WTC11 (cell line): ENCODE data around the gene DCAF11. TPM values are rescaled to one million over a fixed set of nuclear protein-coding genes. Genes with fewer than 3 reads are reported as not detected.
"Not testable (repeated sequence)": the region's sequence is repeated elsewhere in the genome, so short reads cannot be mapped to it uniquely, and the experiment has no call there.

Experiments
- ATAC-seq: fragments of 200-7000 bp; cut with Tn5 transposase; 2 replicates; pipeline ENCODE4 v1.10.0; 2021; ENCODE audit warnings: mild to moderate bottlenecking, moderate library complexity
- CTCF ChIA-PET: fragments of 300-600 bp; sonication (Branson Sonifier 250); formaldehyde crosslinking; loops from one replicate; lab custom pipeline; 2021; ENCODE audit warnings: antibody characterized with exemption; lab: Charles Lee
- POLR2A ChIA-PET: fragments of 350-600 bp; sonication (Branson Sonifier 250); formaldehyde crosslinking; loops from one replicate; lab custom pipeline; 2021; ENCODE audit warnings: antibody characterized with exemption; lab: Charles Lee
- DNase-seq: peaks from one replicate; pipeline ENCODE4 v3.0.0; 2021; ENCODE audit warnings: low spot score
- H3K27ac Mint-ChIP-seq: 2 replicates; pipeline ENCODE4 v1.8.0; 2021; ENCODE audit warnings: mixed read lengths
- H3K27me3 Mint-ChIP-seq: 2 replicates; pipeline ENCODE4 v1.8.0; 2021; ENCODE audit warnings: low read depth, mild to moderate bottlenecking, moderate library complexity, mixed read lengths
- H3K36me3 Mint-ChIP-seq: 2 replicates; pipeline ENCODE4 v1.8.0; 2021; ENCODE audit warnings: mixed read lengths
- H3K4me1 Mint-ChIP-seq: 2 replicates; pipeline ENCODE4 v1.8.0; 2022; ENCODE audit warnings: mixed read lengths
- H3K4me3 Mint-ChIP-seq: 2 replicates; pipeline ENCODE4 v1.8.0; 2021; ENCODE audit warnings: mild to moderate bottlenecking, moderate library complexity, mixed read lengths
- H3K9me3 Mint-ChIP-seq: 2 replicates; pipeline ENCODE4 v1.8.0; 2021; ENCODE audit warnings: mixed read lengths
- GABPB1 ChIP-seq: sonication (generic); formaldehyde crosslinking; IDR thresholded peaks from 2 replicates; pipeline ENCODE4 v1.8.1; 2023; ENCODE audit warnings: mild to moderate bottlenecking, missing genetic modification reagents
- GRHL2 ChIP-seq: fragments of 250-450 bp; sonication (Bioruptor Pico); IDR thresholded peaks from 2 replicates; pipeline ENCODE4 v1.8.0; 2022; ENCODE audit warnings: mild to moderate bottlenecking, moderate library complexity; ENCODE audit not compliant: insufficient replicate concordance, severe bottlenecking
- KAT7 ChIP-seq: sonication (generic); formaldehyde crosslinking; IDR thresholded peaks from 2 replicates; pipeline ENCODE4 v1.8.1; 2023; ENCODE audit warnings: missing genetic modification reagents, mild to moderate bottlenecking, borderline replicate concordance
- NR1H2 ChIP-seq: sonication (generic); formaldehyde crosslinking; IDR thresholded peaks from 2 replicates; pipeline ENCODE4 v1.9.0; 2021; ENCODE audit warnings: mild to moderate bottlenecking, moderate library complexity, missing genetic modification reagents
- NR2C2 ChIP-seq: sonication (generic); formaldehyde crosslinking; IDR thresholded peaks from 2 replicates; pipeline ENCODE4 v1.8.0; 2022; ENCODE audit warnings: mild to moderate bottlenecking, missing genetic modification reagents
- SMAD3 ChIP-seq: sonication (generic); formaldehyde crosslinking; IDR thresholded peaks from 2 replicates; pipeline ENCODE4 v1.8.0; 2022; ENCODE audit warnings: missing genetic modification reagents, mild to moderate bottlenecking, borderline replicate concordance
- TEAD1 ChIP-seq: sonication (generic); formaldehyde crosslinking; IDR thresholded peaks from 2 replicates; pipeline ENCODE4 v1.8.0; 2022; ENCODE audit warnings: mild to moderate bottlenecking, missing genetic modification reagents
- ZNF219 ChIP-seq: sonication (generic); formaldehyde crosslinking; IDR thresholded peaks from 2 replicates; pipeline ENCODE4 v1.8.0; 2023; ENCODE audit warnings: missing genetic modification reagents, mild to moderate bottlenecking, borderline replicate concordance
- total RNA-seq: library from RNA; stranded (reverse); gene quantifications from 3 replicates; pipeline ENCODE4 v1.2.3, GENCODE V29; 2021
- TF ChIP-seq, protein P1 (sequence below): fragments of 250-450 bp; sonication (Bioruptor Pico); IDR thresholded peaks from 2 replicates; pipeline ENCODE4 v1.9.0; 2021; ENCODE audit warnings: moderate library complexity, mild to moderate bottlenecking, inconsistent platforms, borderline replicate concordance
- TF ChIP-seq, protein P2 (sequence below): sonication (generic); formaldehyde crosslinking; IDR thresholded peaks from 2 replicates; pipeline ENCODE4 v1.8.1; 2022; ENCODE audit warnings: low read depth, mild to moderate bottlenecking, moderate library complexity, missing genetic modification reagents, borderline replicate concordance
- TF ChIP-seq, protein P3 (sequence below): sonication (generic); formaldehyde crosslinking; IDR thresholded peaks from 2 replicates; pipeline ENCODE4 v1.8.0; 2022; ENCODE audit warnings: missing genetic modification reagents
- TF ChIP-seq, protein P4 (sequence below): fragments of 200-600 bp; IDR thresholded peaks from 2 replicates; pipeline ENCODE4 v1.8.0; 2022; ENCODE audit warnings: antibody characterized with exemption
- TF ChIP-seq, protein P5 (sequence below): sonication (generic); formaldehyde crosslinking; IDR thresholded peaks from 2 replicates; pipeline ENCODE4 v1.8.1; 2022; ENCODE audit warnings: missing genetic modification reagents, borderline replicate concordance
- TF ChIP-seq, protein P6 (sequence below): sonication (generic); formaldehyde crosslinking; IDR thresholded peaks from 2 replicates; pipeline ENCODE4 v1.8.1; 2023; ENCODE audit warnings: mild to moderate bottlenecking, moderate library complexity, missing genetic modification reagents

Gene DCAF11
- total RNA-seq, 1 experiment from 2014 or later: 73.6 TPM

DNA sequence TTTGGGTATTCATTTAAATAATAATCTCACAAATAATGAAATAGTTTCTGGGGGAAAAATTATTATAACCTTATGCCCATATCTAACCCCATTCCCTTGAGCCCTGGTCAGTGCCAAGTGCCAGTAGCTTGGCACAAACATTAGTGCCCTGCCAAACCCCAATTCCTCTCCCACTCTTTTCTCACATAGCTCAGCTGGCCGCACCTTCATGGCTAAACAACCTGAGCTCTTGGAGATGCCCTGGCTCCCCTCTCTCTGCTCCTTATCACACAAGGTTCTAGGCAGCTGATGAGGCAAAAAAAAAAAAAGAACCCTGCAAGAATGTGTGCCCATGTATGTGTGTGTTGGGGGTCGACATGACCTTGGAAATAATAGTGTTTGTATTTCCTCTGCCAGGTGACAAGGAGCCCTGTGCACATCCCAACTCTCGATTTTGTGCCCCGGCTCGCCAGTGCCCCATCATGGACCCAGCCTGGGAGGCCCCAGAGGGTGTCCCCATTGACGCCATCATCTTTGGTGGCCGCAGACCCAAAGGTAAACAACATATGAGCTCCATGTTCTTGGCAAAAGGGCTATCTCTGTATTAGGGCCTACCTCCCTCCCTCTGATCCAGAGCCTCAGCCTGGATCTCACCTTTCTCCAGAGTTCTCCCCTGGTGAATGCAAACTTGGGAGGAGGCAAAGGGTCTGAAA lies 12.1 kb upstream of the DCAF11 start (continued):
- TF ChIP-seq NR2C2 (CRISPR knock-in tag) (no peak), NR1H2 (CRISPR knock-in tag) (no peak), SMAD3 (CRISPR knock-in tag) (no peak), GRHL2 (no peak)
- TF ChIP-seq, protein P1, sequence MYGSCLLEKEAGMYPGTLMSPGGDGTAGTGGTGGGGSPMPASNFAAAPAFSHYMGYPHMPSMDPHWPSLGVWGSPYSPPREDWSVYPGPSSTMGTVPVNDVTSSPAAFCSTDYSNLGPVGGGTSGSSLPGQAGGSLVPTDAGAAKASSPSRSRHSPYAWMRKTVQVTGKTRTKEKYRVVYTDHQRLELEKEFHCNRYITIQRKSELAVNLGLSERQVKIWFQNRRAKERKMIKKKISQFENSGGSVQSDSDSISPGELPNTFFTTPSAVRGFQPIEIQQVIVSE (CRISPR knock-in tag): no peak
- TF ChIP-seq, protein P2, sequence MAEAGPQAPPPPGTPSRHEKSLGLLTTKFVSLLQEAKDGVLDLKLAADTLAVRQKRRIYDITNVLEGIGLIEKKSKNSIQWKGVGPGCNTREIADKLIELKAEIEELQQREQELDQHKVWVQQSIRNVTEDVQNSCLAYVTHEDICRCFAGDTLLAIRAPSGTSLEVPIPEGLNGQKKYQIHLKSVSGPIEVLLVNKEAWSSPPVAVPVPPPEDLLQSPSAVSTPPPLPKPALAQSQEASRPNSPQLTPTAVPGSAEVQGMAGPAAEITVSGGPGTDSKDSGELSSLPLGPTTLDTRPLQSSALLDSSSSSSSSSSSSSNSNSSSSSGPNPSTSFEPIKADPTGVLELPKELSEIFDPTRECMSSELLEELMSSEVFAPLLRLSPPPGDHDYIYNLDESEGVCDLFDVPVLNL (CRISPR knock-in tag): no peak
- TF ChIP-seq, protein P3, sequence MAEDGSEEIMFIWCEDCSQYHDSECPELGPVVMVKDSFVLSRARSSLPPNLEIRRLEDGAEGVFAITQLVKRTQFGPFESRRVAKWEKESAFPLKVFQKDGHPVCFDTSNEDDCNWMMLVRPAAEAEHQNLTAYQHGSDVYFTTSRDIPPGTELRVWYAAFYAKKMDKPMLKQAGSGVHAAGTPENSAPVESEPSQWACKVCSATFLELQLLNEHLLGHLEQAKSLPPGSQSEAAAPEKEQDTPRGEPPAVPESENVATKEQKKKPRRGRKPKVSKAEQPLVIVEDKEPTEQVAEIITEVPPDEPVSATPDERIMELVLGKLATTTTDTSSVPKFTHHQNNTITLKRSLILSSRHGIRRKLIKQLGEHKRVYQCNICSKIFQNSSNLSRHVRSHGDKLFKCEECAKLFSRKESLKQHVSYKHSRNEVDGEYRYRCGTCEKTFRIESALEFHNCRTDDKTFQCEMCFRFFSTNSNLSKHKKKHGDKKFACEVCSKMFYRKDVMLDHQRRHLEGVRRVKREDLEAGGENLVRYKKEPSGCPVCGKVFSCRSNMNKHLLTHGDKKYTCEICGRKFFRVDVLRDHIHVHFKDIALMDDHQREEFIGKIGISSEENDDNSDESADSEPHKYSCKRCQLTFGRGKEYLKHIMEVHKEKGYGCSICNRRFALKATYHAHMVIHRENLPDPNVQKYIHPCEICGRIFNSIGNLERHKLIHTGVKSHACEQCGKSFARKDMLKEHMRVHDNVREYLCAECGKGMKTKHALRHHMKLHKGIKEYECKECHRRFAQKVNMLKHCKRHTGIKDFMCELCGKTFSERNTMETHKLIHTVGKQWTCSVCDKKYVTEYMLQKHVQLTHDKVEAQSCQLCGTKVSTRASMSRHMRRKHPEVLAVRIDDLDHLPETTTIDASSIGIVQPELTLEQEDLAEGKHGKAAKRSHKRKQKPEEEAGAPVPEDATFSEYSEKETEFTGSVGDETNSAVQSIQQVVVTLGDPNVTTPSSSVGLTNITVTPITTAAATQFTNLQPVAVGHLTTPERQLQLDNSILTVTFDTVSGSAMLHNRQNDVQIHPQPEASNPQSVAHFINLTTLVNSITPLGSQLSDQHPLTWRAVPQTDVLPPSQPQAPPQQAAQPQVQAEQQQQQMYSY (CRISPR knock-in tag): no peak
- TF ChIP-seq, protein P4, sequence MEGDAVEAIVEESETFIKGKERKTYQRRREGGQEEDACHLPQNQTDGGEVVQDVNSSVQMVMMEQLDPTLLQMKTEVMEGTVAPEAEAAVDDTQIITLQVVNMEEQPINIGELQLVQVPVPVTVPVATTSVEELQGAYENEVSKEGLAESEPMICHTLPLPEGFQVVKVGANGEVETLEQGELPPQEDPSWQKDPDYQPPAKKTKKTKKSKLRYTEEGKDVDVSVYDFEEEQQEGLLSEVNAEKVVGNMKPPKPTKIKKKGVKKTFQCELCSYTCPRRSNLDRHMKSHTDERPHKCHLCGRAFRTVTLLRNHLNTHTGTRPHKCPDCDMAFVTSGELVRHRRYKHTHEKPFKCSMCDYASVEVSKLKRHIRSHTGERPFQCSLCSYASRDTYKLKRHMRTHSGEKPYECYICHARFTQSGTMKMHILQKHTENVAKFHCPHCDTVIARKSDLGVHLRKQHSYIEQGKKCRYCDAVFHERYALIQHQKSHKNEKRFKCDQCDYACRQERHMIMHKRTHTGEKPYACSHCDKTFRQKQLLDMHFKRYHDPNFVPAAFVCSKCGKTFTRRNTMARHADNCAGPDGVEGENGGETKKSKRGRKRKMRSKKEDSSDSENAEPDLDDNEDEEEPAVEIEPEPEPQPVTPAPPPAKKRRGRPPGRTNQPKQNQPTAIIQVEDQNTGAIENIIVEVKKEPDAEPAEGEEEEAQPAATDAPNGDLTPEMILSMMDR: no peak

DNA sequence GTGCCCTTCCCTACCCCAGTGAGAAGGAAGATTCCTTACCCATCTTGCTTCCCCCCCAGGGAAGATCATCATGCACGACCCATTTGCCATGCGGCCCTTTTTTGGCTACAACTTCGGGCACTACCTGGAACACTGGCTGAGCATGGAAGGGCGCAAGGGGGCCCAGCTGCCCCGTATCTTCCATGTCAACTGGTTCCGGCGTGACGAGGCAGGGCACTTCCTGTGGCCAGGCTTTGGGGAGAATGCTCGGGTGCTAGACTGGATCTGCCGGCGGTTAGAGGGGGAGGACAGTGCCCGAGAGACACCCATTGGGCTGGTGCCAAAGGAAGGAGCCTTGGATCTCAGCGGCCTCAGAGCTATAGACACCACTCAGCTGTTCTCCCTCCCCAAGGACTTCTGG lies 11.1 kb upstream of the DCAF11 start:
- H3K9me3 Mint-ChIP-seq: peaks cover 27% of the 10 kb centered on the region
- ChIA-PET POLR2A (interaction anchor here (1.3 to 5.7 kb wide), 2 partner anchors 9 to 12 kb away, joined by 8 to 29 read pairs; partner anchors contain the start of genes DCAF11, NRL and PCK2), CTCF (interaction anchor here (1.6 kb wide), 1 partner anchor 45 kb away, joined by 5 read pairs; no protein-coding TSS in a partner anchor)

DNA sequence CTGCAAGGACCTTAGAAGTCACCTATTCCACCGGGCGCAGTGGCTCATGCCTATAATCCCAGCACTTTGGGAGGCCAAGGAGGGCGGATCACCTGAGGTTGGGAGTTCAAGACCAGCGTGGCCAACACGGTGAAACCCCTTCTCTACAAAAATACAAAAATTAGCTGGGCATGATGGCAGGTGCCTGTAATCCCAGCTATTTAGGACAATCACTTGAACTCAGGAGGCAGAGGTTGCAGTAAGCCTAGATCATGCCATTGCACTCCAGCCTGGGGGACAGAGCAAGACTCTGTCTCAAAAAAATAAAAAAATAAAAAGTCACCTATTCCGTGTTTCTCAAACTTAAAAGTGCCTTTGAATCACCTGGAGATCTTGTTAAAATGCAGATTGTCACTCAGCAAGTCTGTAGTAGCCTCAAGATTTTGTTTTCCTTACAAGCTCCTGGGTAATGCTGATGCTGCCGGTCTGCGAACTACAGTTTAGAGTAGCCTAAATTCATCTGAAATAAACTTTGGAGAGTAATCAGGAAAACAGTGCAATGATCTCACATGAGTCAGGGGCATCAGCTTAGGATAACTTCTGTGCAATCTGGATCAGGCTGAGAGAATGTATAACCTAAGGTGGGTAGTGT lies 8.9 kb upstream of the DCAF11 start:
- not testable (repeated sequence) for H3K27me3 Mint-ChIP-seq, DNase-seq, H3K4me1 Mint-ChIP-seq, H3K27ac Mint-ChIP-seq, H3K4me3 Mint-ChIP-seq, ATAC-seq
- ChIA-PET POLR2A (interaction anchor here (0.8 to 5.7 kb wide), 3 partner anchors 9 to 48 kb away, joined by 4 to 29 read pairs (median 6); partner anchors contain the start of genes DCAF11, NRL and PCK2), CTCF (interaction anchor here (1.1 to 2.2 kb wide), 4 partner anchors 9 to 47 kb away, joined by 3 to 19 read pairs (median 4); partner anchors contain the start of genes DCAF11 and NRL)
- H3K9me3 Mint-ChIP-seq: peaks cover 27% of the 10 kb centered on the region
- H3K36me3 Mint-ChIP-seq: peaks cover 36% of the 10 kb centered on the region

More for the DNA sequence above, 11.1 kb upstream of the DCAF11 start:
- peaks cover 49% of the 10 kb centered on the region for H3K36me3 Mint-ChIP-seq
- H3K27ac Mint-ChIP-seq: no peak overlapping the region
- no peak for DNase-seq
- no peak for ATAC-seq
- TF ChIP-seq ZNF219 (CRISPR knock-in tag) (no peak), GABPB1 (CRISPR knock-in tag) (no peak), KAT7 (CRISPR knock-in tag) (no peak), TEAD1 (no peak)
- TF ChIP-seq, protein P5, sequence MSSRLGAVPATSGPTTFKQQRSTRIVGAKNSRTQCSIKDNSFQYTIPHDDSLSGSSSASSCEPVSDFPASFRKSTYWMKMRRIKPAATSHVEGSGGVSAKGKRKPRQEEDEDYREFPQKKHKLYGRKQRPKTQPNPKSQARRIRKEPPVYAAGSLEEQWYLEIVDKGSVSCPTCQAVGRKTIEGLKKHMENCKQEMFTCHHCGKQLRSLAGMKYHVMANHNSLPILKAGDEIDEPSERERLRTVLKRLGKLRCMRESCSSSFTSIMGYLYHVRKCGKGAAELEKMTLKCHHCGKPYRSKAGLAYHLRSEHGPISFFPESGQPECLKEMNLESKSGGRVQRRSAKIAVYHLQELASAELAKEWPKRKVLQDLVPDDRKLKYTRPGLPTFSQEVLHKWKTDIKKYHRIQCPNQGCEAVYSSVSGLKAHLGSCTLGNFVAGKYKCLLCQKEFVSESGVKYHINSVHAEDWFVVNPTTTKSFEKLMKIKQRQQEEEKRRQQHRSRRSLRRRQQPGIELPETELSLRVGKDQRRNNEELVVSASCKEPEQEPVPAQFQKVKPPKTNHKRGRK: no peak
- TF ChIP-seq, protein P6, sequence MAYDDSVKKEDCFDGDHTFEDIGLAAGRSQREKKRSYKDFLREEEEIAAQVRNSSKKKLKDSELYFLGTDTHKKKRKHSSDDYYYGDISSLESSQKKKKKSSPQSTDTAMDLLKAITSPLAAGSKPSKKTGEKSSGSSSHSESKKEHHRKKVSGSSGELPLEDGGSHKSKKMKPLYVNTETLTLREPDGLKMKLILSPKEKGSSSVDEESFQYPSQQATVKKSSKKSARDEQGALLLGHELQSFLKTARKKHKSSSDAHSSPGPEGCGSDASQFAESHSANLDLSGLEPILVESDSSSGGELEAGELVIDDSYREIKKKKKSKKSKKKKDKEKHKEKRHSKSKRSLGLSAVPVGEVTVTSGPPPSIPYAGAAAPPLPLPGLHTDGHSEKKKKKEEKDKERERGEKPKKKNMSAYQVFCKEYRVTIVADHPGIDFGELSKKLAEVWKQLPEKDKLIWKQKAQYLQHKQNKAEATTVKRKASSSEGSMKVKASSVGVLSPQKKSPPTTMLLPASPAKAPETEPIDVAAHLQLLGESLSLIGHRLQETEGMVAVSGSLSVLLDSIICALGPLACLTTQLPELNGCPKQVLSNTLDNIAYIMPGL (CRISPR knock-in tag): no peak
- TF ChIP-seq, protein P4: no peak
- no peaks in the 10 kb centered on the region for H3K4me1 Mint-ChIP-seq
- H3K27me3 Mint-ChIP-seq: no peaks in the 10 kb centered on the region; the same call in 1 of the 2 replicates
- no peak overlapping the region for H3K4me3 Mint-ChIP-seq
